Measurements from ENCODE around the gene PDS5B. TPM values are rescaled to one million over a fixed set of nuclear protein-coding genes. Genes with fewer than 3 reads are reported as not detected.

Gene PDS5B
- polyA plus RNA-seq, 1 experiment, result 16.7 TPM

GRCh38 chr13:32733690-32734089 is 147.4 kb downstream of the PDS5B start:
- no peak for DNase-seq (ENCODE audit: low read depth, low spot score)
- ChIA-PET POLR2A (interaction anchor here (0.7 kb wide), 1 partner anchor 236 kb away, joined by 5 read pairs; no protein-coding TSS in a partner anchor), CTCF (no interaction called here)
- Histone ChIP-seq H3K9me3 (ENCODE audit: control insufficient read depth, insufficient read depth, low read length) (no peaks in the 10 kb centered on the region), H3K27me3 (ENCODE audit: control insufficient read depth, insufficient read depth, low read length) (no peaks in the 10 kb centered on the region), H3K4me3 (ENCODE audit: low read depth, low read length) (no peak overlapping the region), H3K27ac (ENCODE audit: low read depth, low read length) (no peak overlapping the region)
- no peak for TF ChIP-seq CTCF (IDR thresholded peaks at IDR 0.05; ENCODE audit: low read depth, low read length)

GRCh38 chr13:32734511-32734910 is 148.3 kb downstream of the PDS5B start:
- Histone ChIP-seq H3K4me3 (ENCODE audit: low read depth, low read length) (no peak overlapping the region), H3K27ac (ENCODE audit: low read depth, low read length) (no peak overlapping the region), H3K9me3 (ENCODE audit: control insufficient read depth, insufficient read depth, low read length) (no peaks in the 10 kb centered on the region), H3K27me3 (ENCODE audit: control insufficient read depth, insufficient read depth, low read length) (no peaks in the 10 kb centered on the region)
- peak; percentile 20 for DNase-seq (ENCODE audit: low read depth, low spot score)
- CTCF ChIA-PET, result no interaction called here
- POLR2A ChIA-PET, result interaction anchor here (0.7 kb wide), 1 partner anchor 235 kb away, joined by 5 read pairs; no protein-coding TSS in a partner anchor
- no peak for TF ChIP-seq CTCF (IDR thresholded peaks at IDR 0.05; ENCODE audit: low read depth, low read length)

GRCh38 chr13:32735859-32736258 is 149.6 kb downstream of the PDS5B start:
- no peak for TF ChIP-seq CTCF (IDR thresholded peaks at IDR 0.05; ENCODE audit: low read depth, low read length)
- POLR2A ChIA-PET, result no interaction called here
- Histone ChIP-seq H3K9me3 (ENCODE audit: control insufficient read depth, insufficient read depth, low read length) (no peaks in the 10 kb centered on the region), H3K27me3 (ENCODE audit: control insufficient read depth, insufficient read depth, low read length) (no peaks in the 10 kb centered on the region), H3K27ac (ENCODE audit: low read depth, low read length) (no peak overlapping the region), H3K4me3 (ENCODE audit: low read depth, low read length) (no peak overlapping the region)
- CTCF ChIA-PET, result no interaction called here
- no peak for DNase-seq (ENCODE audit: low read depth, low spot score)

- no peak for DNase-seq (ENCODE audit: low read depth, low spot score)
- H3K27me3 ChIP-seq (ENCODE audit: control insufficient read depth, insufficient read depth, low read length), result no peaks in the 10 kb centered on the region
- no peak overlapping the region for H3K4me3 ChIP-seq (ENCODE audit: low read depth, low read length)
- H3K27ac ChIP-seq (ENCODE audit: low read depth, low read length), result no peak overlapping the region
- ChIA-PET POLR2A (no interaction called here), CTCF (interaction anchor here (0.5 kb wide), 1 partner anchor 33 kb away, joined by 4 read pairs; no protein-coding TSS in a partner anchor)
- TF ChIP-seq CTCF (IDR thresholded peaks at IDR 0.05; ENCODE audit: low read depth, low read length), result no peak
- no peaks in the 10 kb centered on the region for H3K9me3 ChIP-seq (ENCODE audit: control insufficient read depth, insufficient read depth, low read length)
Measured at GRCh38 chr13:32736648-32737047, 150.4 kb downstream of the PDS5B start.

- TF ChIP-seq CTCF (IDR thresholded peaks at IDR 0.05; ENCODE audit: low read depth, low read length), result no peak
- DNase-seq (ENCODE audit: low read depth, low spot score), result no peak
- no peak overlapping the region for H3K27ac ChIP-seq (ENCODE audit: low read depth, low read length)
- H3K4me3 ChIP-seq (ENCODE audit: low read depth, low read length), result no peak overlapping the region
- ChIA-PET CTCF (interaction anchor here (0.5 kb wide), 1 partner anchor 33 kb away, joined by 4 read pairs; no protein-coding TSS in a partner anchor), POLR2A (no interaction called here)
- no peaks in the 10 kb centered on the region for H3K27me3 ChIP-seq (ENCODE audit: control insufficient read depth, insufficient read depth, low read length)
- H3K9me3 ChIP-seq (ENCODE audit: control insufficient read depth, insufficient read depth, low read length), result no peaks in the 10 kb centered on the region
Measured at GRCh38 chr13:32737111-32737571, 150.9 kb downstream of the PDS5B start.

Data from AG04450 (cell line).